Stimulated activated CD8-positive, alpha-beta memory T cell treated with anti-CD3 and anti-CD28 coated beads, Interleukin-12 subunit alpha, Interleukin-12 subunit beta, amount 100 ng/mL, for 24 hours (primary cell): Measurements from ENCODE around the gene NFKBIE.

Experiments used
- DNase-seq: peaks from one replicate; pipeline ENCODE4 v3.0.0-alpha.2; 2020; ENCODE audit errors: extremely low read depth

NFKBIE gene

DNA sequence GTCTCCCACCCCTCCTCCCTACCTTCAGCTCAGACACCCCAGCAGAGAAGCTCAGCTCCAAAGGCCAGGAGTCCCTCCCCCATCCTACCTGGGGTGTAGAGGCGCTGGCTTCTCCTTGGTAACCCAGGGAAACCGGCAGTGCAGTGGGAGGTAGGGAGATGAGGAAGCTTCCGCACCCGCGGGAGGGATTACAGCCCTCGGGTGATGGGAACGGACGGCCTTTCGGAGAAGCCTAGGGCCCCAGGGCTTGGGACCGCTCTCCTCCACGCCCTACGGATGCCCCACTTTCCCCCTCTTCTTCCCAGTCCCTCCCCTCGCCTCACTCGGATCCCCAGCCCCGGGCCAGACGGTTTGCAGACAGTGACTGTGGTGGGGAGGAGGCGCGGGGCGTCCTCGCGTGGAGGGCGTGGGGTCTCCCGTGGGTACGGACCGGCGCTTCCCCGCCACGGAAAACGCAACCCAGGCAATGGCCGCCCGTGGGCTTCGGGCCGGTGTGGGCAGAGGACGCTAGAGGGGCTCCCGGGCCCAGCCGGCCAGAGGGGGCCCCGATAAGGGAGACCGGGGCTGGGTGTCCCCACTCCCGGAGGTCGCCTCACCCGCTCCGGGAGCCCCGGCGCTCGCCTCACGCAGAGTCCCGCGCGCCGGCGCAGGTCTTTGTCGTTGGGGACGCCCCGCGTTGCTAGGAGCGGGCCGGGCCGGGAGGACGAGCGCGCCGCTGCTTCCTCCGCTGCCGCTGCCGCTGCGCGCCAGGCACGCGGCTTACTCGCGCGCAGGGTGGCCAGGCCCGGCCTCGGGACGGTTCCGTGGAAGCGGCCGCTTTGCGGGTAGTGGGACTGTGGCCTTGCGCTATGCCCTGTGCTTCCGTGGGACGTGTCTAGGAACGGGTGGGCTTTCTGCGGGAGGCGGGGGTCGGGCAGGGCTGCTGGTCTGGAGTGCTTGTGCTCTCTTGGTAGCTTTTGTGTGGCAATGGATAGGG, 32.0 kb upstream of the NFKBIE start:
- DNase-seq: no peak

GRCh38 chr6:44294832-44295791, 29.8 kb upstream of the NFKBIE start:
- DNase-seq: no peak

- DNase-seq: no peak
These were observed 27.5 kb upstream of the NFKBIE start for GRCh38 chr6:44292661-44293365.

DNA sequence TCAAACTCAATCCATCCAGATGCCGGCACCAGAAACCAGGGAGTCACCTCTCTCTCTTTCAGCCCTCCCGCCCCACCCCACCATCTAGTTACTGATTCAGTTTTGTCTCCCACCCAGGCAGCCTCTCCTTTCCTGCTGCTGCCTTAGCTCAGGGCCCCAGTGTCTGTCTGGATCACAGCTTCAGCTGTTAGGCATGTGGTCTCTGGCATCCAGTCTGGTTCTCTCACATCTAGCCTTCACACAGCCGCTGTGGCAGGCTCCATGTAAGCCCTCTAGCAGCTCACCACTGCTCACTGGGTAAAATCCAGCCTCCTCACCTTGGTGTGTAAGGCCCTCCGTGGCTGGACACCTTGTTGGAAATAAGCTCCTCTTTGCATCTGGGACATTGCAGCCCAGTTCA, 26.5 kb upstream of the NFKBIE start:
- DNase-seq: no peak

GRCh38 chr6:44289726-44290260, 24.4 kb upstream of the NFKBIE start:
- DNase-seq: no peak

DNA sequence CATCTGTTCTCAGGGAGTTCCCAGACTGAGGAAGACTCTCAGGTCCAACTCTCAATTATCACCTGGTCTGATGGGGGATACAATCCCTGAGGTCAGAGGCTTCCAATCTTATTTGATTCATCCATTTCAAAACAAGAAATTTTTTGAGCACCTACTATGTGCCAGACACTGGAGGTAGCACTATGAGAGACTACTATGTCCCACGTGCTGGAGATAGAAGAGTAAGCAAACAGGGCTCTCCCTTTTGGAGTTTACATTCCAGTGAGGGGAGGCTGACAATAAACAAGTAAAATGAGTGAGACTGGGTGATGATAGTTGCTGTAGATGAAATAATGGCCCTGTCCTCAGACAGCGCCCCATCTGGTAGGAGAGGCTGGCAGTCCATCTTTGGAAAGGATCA, 21.4 kb upstream of the NFKBIE start:
- DNase-seq: no peak

- no peak for DNase-seq
These were observed 20.9 kb upstream of the NFKBIE start for GRCh38 chr6:44286285-44286565.

DNA sequence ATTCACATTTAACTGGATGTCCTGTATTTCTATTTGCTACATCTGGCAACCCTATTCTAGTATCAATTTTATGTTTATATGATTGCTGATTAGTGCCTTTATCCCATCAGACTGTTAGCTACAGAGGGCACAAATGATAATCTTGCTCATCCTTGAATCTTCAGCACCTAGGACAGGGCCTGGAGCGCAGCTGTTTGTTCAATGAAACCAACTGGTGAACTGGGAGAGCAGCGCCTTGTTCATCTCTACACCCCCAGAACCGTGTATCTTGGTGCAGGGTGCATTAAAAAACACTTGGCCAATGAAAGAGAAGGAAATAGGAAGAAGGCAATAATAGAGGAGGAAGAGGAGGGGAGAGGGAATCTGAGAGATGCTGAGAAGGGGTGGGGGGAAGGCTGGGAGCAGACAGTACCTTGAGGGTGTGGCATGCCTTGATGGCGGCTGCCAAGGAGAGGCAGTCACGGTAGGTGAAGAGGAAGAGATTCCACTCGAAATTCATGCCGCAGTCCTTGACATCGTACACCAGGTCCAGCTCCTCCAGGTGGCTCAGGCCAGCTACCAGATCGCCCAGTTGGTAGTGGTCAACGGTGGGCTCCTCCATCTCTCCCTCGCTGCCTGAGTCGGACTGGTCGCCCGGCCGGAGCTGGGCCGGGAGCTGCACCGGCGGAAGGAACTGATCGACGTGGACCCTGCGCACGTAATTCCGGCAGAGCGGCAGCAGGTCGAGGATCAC, 20.4 kb upstream of the NFKBIE start:
- DNase-seq: no peak

DNA sequence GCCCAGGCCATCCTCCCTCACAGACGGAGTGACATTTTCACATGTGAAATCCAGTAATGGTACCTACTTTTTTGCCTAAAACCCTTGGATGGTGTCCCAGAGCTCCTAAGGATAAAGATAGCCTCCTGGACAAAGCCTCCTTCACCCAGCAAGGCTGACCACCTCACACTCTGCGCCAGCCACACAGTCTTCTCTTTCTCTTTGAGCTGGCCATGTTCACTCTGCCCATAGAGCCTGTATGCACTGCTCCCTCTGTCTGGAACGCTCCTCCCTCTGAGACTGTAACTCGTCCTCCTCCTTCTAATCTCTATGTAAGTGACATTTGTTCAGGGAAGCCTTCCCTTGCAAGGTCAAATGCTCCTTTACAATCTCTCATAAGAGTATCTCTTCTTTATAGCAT, 19.5 kb upstream of the NFKBIE start:
- no peak for DNase-seq

DNA sequence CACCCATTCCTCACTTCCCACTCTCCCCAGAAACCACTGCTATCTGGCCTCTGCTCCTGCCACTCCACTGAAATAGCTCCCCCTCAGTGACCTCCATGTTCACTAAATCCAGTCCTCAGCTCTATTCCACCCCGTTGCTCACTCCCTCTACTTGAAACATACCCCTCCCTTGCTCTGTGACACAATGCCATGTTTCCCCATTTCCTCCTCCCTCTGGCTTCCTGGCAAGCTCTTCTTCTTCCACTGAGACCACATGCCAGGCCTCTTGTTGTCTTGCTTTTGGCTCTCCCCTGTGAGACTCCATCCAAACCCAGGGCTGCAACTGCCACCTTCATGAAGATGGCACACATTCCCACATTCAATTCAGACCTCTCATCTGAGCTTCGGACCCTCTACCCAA, 18.8 kb upstream of the NFKBIE start:
- no peak for DNase-seq

DNA sequence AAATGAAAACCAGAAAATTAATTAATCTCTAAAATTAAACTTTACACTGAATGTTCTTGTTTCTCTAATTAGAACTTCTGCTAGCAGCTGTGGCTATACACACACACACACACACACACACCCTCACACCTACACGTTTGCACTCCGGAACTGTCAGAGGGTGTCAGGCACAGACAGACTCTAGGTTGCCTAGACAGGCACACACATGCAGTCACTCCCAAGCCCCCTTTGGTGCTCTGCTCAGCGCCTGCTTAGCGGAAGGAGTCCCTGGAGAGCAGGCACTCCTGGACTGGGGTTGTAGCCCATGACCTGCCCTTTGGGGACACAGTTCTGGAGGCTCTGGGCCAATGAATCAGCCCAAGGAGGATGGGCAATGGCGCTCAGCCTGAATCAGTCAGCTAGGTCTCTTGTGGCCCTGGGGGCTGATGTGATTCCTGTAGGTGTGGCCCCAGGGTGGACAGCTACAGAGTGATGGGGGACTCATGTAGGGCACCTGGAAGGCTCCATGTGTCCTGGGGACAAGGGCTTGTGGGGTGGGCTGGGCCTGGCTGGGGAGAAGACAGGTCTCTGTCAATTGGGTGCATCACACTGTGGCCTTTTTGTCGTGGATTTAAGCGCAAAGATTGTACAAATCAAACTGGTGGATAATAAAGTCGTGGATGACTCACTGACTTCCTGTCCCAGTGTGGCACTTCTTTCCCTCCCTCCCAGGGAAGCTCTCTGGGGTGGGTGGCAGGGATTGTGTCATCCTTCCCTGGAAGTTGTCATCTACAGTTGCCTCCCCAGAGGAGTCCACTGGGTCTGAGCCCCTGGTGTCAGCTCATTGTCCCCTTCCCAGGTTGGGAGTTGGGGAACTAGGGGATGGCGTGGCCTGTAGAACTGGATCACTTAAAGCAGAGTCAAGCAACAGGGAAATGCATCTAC, 13.7 kb upstream of the NFKBIE start:
- no peak for DNase-seq

DNA sequence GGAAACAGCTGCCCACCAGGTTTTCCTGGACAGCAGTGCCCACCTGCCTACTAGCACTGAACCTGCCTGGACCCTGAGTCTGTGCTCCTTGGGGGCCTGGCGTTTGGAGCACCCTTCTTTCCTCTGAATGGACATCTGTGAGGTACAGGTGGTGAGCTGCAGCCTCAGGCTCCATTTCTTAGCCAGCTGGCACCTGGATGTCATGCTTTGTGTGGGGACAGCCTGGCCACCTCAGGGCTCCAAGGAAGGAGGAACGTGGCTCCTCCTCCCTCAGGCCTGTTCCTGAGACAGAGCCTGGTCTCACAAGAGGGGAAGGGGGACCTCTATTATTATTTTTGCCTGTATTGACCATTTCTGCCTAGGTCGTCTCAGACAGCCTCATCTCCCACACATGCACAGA, 13.0 kb upstream of the NFKBIE start:
- DNase-seq: no peak

GRCh38 chr6:44277763-44278162, 12.4 kb upstream of the NFKBIE start:
- no peak for DNase-seq

DNA sequence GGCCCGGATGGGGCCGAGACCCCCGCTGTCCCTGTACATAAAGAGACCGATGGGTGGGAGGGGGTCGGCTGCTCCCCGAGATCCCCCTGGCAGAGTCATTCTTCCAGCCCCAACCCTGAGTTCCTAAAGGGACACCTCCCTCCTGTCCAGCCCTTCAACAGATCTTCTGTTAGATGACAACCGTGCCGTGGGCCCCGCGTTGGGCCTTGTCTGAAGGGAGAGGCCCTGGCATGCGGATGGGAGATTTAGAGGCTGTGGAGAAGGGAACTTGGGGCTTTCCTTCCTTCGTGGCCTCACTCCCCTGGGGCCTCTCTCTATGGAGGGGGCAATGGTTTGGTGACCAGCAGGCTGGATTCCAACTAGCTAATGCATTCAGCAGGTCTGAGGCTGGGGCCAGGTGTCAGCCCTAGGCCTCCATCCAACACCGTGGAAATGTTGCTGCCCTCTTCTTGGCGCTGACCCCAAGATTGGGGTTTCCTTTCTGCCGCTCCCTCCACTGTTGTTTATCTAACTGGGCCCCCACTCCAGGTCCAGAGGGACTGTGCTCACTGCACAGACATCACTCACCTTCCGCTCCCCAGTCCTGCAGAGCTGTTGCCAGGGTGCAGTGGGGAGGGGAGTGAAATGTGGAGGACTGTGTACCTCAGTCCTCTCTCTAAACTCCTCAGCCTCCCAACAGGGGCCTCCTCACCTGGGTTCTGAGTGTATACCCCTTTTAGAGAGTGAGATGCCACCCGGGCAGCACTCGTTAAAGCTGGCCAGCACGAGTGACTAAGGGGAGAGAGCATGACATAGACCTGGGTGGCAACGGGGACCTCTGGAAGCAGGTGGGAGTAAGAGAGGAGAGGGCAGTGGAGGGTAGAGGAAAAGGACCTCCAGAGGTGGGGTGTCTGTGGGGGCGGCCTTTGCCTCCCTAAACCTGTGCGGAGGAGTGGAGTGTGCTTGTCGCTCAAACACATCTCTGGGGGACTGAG, 11.6 kb upstream of the NFKBIE start:
- no peak for DNase-seq

DNA sequence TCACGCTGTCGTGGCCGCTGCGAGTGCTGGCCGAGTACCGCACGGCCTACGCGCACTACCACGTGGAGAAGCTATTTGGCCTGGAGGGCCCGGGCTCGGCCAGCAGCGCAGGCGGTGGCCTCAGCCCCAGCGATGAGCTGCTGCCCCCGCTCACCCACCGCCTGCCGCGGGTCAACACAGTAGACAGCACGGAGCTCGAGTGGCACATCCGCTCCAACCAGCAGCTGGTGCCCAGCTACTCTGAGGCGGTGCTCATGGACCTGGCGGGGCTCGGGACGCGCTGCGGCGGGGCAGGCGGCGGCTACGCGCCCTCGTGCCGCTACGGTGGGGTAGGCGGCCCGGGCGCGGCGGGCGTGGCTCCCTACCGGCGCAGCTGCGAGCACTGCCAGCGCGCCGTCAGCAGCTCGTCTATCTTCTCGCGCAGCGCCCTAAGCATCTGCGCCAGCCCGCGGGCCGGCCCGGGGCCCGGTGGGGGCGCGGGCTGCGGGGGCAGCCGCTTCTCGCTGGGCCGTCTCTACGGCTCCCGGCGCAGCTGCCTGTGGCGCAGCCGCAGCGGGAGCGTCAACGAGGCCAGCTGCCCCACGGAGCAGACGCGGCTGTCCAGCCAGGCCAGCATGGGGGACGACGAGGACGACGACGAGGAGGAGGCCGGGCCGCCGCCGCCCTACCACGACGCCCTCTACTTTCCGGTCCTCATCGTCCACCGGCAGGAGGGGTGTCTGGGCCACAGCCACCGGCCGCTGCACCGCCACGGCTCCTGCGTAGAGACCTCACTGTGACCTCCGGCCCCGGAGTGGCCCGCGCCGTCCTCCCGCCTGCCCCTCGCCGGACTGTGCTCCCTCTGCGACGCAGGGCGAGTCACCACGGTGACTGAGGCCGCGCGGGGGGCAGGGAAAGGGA, 10.6 kb upstream of the NFKBIE start:
- no peak for DNase-seq

- DNase-seq: no peak
These were observed 10.0 kb upstream of the NFKBIE start for GRCh38 chr6:44275271-44275748.

GRCh38 chr6:44273617-44274016, 8.3 kb upstream of the NFKBIE start:
- DNase-seq: no peak
